NCI-H1092 treated with DMSO at 0.1 percent for 48 hours (cell line): Measurements from ENCODE around the gene NAAA.
"Not testable (repeated sequence)": the region's sequence is repeated elsewhere in the genome, so short reads cannot be mapped to it uniquely, and the experiment has no call there.

Experiments
- DNase-seq: peaks from one replicate; lab custom pipeline; 2025; lab: John Stamatoyannopoulos, UW

Gene NAAA

DNA sequence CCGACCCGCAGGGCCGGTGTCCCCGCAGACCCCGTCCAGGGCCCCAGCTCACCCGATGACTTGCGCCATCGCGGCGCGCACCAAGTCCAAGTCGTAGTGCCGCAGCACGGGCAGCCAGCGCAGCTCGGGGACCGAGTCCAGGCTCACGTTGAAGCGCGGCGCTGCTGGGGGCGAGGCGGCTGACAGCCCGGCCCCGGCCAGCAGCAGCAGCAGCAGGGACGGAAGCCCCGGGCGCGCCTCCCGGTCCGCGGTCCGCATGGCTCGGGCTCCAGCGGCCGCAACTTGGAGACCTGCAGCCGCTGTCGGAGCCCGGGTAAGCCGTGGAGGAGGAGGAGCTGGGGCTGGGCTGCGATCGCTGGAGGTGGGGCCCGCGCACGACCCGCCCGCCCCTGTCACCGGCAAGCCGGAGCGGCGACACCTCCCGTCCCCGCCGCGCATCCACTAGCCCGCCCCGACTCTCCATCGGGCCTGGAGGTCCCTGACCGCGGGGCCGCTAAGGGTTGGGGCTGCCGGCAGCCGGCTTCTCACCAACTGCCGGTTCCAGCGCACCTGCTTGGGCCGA lies at the start of gene NAAA:
Gene NAAA, minus strand, starts transcription at position 322 of the 562 bp plus-strand sequence. Its CDS starts 64 bp downstream, at position 258.
- DNase-seq, result peak; percentile 64

DNA sequence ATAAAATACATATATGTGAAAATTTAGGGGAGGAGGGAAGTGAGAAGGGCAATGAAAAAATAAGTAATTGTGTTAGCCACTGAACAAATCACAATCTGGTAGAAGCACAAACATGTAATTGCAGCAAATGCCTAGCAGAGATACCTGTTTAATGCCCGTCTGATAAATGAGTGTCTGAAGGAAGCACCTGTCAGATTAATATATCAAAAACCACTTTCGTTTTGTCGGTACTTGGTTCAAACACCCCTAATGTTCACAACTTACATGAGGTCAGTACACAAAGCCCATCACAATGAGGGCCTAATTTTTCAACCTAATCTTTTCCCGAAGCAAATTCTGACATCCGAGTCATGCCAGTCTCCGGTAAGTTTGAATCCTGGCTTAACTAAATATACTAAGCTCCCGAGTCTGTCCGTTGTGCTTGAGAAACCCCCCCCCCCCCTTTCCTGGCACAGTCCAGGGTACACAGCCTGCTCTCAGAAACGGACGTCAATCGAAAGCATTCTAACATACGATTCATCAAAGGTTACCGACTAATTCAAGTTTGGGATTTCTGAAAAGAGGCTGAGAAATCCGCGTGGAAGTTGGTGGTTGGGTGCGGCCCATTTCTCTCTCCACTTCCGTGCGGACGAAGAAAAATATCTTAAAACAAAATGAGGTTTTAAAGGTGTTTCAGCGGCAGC lies 49.2 kb upstream of the NAAA start:
- no peak for DNase-seq

DNA sequence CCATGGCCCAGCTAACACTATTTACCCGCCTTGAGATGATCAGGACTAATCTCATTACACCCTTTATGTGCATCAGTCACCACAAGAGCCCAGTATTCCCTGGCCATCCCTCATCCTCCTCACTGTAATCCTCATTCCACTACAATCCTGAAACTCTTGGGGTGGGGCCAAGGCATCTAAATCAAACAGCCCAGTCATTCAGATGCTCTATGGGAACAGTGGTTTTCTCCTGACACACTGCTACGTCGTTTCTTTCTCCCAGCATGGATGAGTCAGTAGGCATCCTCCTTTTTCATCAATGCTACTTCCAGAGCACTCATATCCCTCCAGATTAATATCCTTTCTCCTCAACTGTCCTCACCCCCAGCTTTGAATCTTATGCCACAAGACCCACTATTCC lies 44.3 kb upstream of the NAAA start:
- no peak for DNase-seq

DNA sequence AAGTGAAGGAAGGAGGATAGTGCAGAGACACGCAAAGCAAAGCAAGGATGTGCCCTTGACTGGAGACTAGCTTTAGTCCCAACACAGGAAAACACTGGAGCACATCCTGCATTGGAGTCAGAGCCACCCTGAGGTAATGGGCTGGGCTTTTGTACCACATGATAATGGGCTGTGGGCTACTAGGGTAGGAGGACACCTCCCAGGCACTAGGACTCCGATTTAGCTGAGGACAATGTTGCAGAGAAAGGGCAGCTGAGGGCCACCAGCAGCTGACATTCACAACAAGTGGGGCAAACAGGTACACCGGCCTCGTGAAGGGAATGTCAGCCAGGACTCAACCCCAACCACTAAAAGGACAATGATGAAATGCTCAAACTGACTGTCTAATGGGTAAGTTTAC lies 39.8 kb upstream of the NAAA start:
- DNase-seq, result no peak

DNA sequence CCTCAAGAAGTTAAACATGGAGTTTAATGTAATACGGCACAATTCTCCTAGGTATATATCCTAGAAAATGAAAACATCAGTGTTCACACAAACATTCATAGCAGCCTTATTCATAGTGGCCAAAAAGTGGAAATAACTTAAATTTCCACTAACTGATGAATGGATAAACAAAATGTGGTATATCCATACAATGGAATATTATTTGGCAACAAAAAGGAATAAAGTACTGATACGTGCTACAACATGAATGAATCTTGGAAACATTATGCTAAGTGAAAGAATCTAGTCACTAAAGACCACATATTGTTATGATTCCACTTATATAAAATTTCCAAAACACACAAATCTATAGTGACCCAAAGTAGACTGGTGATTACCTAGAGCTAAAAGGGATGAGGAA lies 35.4 kb upstream of the NAAA start:
- no peak for DNase-seq

DNA sequence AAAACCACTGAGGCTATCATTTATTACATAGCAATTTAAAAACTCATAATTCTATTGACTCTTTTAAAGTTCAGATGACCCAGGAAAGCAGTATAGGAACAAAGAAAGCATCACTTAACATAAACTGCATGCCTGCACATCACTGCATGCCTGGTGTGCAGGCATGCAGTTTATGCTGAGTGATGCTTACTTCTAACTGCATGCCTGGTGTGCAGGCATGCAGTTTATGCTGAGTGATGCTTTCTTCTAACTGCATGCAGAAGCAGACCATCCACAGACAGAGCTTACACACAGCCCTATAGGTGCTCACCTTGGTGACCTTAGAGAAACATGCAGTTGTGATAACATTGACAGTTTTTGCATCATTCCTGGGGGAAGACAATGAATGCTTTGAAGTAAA lies 33.0 kb upstream of the NAAA start:
- DNase-seq, result no peak

DNA sequence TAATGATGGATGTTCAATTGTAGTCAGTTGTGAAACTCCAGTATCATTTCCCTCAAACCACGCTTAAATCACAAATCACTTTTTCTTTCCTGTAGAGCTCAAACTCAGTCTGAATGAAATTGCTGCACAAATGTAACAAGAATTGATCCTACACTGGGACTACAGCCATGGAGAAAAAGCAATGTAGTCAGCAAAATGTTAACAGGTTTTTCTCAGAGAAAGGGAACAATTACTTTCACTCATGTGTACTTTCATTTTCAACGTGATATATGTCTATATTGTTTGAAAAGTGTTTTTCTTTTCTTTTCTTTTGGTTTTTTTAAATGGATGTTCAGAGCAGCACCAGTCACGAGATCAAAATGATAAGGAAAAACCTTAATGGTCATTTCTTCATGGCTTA lies 27.3 kb upstream of the NAAA start:
- no peak for DNase-seq

DNA sequence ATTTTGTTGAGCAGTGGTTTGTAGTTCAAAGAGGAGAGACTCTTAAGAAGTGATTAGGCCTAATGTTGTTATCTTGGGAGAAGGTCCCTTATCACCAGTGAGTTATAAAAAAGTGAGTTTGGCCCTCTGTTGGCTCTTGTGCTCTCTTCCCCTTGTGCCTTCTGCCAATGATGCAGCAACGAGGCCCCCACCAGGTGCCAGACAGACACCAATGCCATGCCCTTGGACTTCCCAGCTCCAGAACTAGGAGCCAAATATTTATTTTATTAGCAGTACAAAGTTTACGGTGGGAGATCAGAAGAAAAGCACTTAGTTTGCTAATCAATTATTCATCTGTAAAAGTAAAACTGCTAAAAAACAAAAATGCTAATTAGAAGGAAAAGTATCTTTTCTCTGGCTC lies 22.7 kb upstream of the NAAA start:
- DNase-seq, result no peak

DNA sequence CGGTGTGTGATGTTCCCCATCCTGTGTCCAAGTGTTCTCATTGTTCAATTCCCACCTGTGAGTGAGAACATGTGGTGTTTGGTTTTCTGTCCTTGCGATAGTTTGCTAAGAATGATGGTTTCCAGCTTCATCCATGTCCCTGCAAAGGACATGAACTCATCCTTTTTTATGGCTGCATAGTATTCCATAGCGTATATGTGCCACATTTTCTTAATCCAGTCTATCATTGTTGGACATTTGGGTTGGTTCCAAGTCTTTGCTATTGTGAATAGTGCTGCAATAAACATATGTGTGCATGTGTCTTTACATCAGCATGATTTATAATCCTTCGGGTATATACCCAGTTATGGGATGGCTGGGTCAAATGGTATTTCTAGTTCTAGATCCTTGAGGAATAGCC lies 21.3 kb upstream of the NAAA start:
- not testable (repeated sequence) for DNase-seq

DNA sequence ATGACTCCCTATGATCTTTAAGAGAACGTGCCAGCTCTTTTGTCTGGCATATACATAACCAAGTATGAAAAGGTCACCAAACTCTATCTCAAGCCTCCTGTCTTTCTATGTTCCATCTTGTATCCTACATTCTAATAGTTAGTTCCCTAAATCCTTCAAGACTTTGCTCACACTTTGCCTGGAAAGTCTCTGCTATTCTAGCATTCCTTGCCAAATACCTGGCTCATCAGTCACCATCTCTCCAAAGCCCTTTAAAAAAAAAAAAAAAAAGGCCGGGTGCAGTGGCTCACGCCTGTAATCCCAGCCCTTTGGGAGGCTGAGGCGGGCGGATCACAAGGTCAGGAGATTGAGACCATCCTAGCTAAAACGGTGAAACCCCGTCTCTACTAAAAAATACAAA lies 17.7 kb upstream of the NAAA start:
- not testable (repeated sequence) for DNase-seq

DNA sequence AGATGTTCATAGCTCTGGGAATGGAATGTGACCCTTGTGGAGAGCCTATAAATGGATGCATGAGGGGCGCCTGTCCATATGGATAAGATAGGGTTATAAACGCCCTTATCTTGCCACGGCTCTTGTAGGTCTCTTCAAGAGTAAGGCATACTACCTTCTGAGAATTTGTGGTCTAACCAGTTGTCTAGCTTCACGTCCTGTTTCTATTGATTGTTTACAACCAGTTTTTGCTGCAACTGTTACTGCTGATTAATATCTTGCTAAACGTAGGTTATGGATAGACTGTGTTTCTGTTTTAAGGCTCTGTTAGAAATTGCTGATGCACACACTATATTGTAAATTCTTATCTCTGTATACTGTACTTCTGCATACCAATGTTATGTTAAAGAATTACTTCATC lies 14.0 kb upstream of the NAAA start:
- not testable (repeated sequence) for DNase-seq

DNA sequence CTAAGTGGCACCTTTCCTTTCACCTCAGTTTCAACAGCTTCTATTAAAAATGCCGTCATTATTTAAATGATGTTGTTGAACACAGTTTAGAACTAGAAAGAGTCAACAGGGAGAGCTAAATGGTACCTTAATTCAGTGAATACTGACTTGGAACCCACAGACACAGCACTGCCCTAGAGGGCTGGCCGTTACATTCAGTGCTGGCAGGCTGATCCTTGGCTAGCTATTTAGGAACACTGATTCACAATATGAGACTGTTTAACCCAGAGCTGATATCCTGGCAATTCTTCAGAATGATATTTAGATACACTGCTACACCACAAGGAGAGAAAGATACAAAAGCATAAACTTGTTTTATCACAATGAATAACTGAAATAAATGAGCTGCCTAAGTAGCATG lies 12.7 kb upstream of the NAAA start:
- no peak for DNase-seq

DNA sequence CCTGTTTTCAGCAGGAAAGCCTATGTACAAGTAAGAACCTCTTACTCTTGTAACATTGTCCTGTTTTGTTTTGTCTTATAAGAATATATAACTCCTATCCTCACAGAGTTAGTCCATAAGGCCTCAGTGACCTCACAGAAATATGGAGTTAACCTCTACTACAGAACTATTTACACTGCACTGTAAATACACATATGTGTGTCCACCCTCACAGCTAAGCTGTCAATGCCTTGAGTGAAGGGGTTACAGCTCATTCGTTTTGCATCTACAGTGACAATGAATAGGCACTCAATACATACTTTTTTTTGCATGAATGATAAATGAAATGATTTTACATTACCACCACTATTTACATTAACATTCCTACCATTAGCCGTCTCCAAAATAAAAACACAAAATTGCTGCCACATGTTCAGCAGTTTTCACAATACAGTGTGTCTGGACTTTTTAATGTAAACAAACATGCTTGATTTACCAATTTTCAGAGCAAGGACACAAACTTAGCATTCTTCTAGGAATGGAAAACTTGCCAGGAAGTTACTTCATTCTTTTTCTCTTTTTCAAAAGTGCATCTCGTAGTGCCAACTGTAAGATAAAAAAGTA lies 9.5 kb upstream of the NAAA start:
- no peak for DNase-seq

DNA sequence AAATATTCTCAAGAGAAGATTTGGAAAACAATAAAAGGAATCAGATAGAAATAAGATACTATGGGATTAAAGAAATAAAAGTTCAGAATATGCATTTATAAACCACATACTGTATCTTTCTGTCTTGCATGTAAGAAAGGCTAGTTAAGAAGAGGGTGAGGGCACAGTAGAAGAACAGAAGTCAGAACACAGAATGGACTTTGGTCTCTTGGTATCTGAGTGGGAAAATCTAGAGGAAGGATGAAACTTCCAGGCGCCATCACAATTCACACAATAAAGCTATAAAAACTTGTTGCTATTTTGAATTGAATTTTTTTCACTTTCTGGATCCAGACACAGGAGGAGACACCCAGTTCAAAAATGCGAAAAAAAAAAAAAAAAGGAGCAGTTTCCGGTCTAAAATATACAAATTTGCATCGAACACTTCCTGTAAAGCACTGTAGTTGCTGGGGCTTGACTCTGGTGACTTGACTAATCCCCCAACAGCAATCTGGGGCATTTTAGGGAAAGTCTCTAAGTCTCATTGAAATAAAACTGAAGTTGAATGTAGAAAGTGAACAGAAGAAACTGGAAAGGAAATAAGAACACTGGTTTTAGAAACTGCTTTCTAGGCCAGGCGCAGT lies 8.1 kb upstream of the NAAA start:
- no peak for DNase-seq

DNA sequence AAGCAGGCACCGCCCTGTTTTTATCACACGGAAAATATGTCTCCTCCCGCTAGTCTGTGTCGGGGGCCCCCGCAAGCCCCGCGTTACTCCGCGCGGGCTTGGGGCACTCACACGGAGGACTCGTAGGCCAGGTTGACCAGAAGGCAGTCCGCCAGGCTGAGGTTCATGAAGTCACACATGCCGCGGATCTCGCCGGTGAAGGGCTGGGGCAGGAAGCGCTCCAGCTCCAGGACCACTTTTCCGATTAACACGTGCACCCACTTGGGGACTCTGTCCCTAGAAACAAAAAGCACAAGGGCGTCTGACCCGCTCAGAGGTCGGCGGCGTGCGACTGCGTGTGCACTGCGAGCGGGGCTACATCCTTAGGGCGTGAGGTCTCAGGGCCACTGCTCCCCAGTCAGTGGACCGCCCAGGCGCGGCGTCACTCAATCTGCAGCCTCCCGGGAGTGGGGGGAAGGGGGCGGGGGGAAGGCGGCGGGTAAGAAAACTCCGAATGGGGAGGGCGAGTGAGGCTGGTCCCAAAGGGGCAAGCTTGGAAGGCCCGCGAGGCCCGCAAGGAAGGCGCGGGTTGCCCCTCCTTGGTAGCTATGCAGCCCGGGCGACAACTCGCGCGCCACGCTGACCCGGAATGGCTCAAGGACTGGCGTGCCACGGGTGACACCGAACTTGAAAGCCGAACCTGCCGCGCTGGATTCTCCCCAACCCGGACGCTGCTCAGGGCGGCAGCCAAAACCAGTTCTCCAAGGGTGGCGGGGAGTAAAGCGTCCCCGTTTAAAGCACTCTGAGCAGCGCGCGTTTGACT lies 722 bp downstream of the NAAA start:
- DNase-seq, result peak; percentile 26

DNA sequence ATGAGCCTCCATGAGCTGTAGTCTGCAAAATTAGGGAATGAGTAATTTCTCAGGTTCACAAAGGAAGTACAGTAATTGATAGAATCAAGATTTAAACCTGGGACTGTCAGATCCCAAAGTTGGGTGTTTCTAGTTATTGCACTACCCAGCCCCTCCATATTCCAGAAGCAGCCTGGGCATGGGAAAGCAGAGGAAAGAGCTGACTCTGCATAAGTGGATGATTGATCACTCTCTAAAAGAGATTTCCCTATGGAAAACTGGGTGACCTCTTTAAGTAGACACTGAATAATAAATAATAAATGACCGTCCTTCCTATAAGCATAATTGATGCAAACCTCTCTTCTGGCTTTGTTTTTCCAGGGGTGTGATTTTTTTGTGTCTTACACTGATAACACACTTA lies 5.2 kb downstream of the NAAA start:
- DNase-seq, result no peak

DNA sequence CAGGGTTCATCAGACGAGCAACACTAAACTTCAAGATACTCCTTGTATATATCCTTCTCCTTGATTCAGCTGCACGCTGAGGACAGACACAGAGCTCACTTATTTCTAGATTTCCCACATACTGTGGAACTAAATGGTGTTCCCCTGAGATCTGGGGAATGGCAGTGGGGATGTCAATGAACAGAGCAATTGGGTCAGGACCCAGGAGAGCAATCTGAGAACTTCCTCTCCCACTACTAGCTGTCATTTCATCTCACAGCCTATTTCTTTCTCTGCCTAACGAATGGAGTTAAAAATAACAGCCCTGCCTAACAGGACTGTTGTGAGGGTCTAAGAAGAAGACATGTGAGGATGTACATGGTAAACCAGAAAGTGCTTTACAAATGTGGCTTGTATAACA lies 10.7 kb downstream of the NAAA start:
- DNase-seq, result no peak

DNA sequence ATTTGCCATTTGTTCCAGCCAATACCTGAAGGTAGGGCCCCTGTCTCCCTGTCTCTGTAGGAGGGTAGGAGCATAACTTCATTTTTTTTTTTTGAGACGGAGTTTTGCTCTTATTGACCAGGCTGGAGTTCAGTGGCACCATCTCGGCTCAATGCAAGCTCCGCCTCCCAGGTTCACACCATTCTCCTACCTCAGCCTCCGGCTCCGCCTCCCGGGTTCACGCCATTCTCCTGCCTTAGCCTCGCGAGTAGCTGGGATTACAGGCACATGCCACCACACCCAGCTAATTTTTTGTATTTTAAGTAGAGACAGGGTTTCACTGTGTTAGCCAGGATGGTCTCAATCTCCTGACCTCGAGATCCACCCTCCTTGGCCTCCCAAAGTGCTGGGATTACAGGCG lies 15.9 kb downstream of the NAAA start:
- not testable (repeated sequence) for DNase-seq

DNA sequence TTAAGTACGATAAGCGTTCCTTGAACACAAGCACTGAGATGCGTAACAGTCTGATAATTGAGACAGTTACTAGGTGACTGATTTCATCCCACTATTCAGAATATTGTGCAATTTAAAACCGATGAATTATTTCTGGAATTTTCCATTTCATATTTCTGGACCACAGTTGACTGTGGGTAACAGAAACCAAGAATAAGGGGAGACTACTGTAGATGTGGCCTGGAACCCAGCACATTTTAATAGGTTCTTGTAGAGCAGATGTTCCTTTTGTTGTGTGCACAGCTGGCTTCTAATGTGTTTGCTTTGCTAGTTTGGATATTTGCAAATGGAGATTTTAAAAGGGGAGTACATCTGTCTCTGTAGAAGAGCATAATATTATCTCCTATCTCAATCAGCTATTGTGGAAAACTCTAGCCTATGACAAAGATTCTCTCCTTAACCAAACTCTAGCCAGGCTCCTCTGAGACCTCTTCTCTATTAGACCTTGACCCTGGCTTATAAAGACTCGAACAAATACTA lies 16.4 kb downstream of the NAAA start:
- peak; percentile 63 for DNase-seq

DNA sequence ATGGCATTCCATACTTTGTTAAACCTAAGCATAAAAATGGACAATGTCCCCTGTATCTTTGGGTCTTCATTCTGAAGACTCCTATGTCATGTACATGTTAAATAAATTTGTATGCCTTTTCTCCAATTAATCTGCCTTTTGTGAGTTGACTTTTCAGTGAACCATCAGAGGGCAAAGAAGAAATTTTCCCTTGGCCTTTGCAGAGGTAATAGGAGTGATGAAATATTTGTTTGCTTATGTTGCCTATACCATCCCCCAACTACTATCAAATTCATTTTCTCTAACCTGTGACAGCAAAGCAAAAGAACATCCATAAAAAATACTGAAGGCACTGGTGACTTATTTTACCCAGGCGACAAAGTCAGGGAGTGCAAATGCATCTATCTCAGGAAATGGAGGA lies 18.2 kb downstream of the NAAA start:
- no peak for DNase-seq

DNA sequence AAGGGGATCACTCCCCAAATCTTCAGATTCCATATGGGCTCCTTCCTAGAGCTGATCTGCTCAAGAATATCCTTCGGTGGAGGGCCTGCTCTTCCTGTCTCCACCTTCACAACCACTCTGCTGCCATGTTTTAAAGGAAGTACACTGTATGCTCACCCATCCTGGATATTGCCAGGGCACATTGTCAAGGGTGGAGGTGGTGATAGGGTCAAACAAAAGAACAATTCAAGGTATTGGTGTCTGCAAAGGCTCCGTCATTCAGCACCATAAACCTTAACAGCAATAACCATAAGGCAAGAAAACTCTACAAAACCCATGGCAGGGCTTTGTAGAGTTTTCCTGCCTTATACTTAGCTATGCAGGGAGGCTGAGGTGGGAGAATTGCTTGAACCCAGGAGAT lies 18.9 kb downstream of the NAAA start:
- DNase-seq, result no peak

DNA sequence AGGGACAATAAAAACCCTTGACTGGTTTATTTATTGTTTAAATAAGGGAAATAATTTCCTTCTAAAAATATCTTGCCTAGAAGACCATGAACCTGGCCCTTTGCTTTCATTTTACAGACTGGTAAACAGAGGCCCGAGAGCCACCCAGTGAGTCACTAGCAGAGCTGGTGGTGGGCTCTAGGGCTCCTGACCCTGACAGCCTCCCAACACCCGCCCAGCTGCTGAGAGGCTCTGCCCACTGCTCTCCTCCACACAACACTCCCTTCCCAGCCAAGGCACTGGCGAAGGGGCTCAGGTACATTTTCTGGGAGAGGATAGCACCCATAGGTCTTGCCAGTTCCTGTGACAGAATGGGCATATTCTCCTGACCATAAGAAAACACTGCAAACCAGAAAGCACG lies 20.5 kb downstream of the NAAA start:
- no peak for DNase-seq
